Epithelial cell of proximal tubule (primary cell): ENCODE results near the gene IL17C. TPM values are rescaled to one million over a fixed set of nuclear protein-coding genes. Genes with fewer than 3 reads are reported as not detected.
"Not testable (repeated sequence)": the region's sequence is repeated elsewhere in the genome, so short reads cannot be mapped to it uniquely, and the experiment has no call there.

Experiments
- DNase-seq: peaks from one replicate; pipeline ENCODE4 v3.0.0-alpha.2; 2011; ENCODE audit warnings: low read depth
- H3K4me3 ChIP-seq: 2 replicates; pipeline ENCODE4 v1.5.1; 2011; ENCODE audit warnings: low read depth, mild to moderate bottlenecking, low read length
- total RNA-seq: library from RNA; depleted of rRNA; stranded (reverse); fragments of >200 nt; gene quantifications from 2 replicates; pipeline ENCODE4 v1.2.3, GENCODE V29; 2015
- TF ChIP-seq, protein P1 (sequence below): conservative IDR thresholded peaks from 2 replicates; pipeline ENCODE4 v1.5.1; 2012; ENCODE audit warnings: low read depth, mild to moderate bottlenecking, low read length

The IL17C gene
- total RNA-seq, 1 donor from 2014 or later, result 0.17 TPM

DNA sequence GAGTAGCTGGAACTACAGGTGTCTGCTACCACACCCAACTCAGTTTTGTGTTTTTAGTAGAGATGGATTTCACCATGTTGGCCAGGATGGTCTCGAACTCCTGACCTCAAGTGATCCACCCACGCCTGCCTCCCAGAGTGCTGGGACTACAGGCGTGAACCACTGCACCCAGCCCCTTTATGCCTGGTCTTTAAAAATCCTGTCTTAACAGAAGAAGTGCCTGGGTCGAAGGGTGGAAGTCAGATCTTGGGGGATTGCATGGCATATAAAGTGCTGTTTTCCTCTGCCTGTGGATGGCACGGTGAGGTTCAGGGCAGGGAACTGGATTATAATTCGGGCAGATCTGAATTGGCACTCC is 37.9 kb upstream of the IL17C start:
- TF ChIP-seq, protein P1, sequence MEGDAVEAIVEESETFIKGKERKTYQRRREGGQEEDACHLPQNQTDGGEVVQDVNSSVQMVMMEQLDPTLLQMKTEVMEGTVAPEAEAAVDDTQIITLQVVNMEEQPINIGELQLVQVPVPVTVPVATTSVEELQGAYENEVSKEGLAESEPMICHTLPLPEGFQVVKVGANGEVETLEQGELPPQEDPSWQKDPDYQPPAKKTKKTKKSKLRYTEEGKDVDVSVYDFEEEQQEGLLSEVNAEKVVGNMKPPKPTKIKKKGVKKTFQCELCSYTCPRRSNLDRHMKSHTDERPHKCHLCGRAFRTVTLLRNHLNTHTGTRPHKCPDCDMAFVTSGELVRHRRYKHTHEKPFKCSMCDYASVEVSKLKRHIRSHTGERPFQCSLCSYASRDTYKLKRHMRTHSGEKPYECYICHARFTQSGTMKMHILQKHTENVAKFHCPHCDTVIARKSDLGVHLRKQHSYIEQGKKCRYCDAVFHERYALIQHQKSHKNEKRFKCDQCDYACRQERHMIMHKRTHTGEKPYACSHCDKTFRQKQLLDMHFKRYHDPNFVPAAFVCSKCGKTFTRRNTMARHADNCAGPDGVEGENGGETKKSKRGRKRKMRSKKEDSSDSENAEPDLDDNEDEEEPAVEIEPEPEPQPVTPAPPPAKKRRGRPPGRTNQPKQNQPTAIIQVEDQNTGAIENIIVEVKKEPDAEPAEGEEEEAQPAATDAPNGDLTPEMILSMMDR, result no peak
- no peak overlapping the region for H3K4me3 ChIP-seq
- DNase-seq, result no peak

- H3K4me3 ChIP-seq, result no peak overlapping the region
- no peak for DNase-seq
- TF ChIP-seq, protein P1, result no peak
These were observed 36.9 kb upstream of the IL17C start for GRCh38 chr16:88601313-88602036.

- no peak overlapping the region for H3K4me3 ChIP-seq
- TF ChIP-seq, protein P1, result no peak
- no peak for DNase-seq
These were observed 36.3 kb upstream of the IL17C start for GRCh38 chr16:88602091-88602490.

- no peak overlapping the region for H3K4me3 ChIP-seq
- no peak for DNase-seq
- TF ChIP-seq, protein P1, result no peak
These were observed 32.9 kb upstream of the IL17C start for GRCh38 chr16:88605186-88606147.

GRCh38 chr16:88606148-88606757 is 32.1 kb upstream of the IL17C start:
- TF ChIP-seq, protein P1, result no peak
- no peak for DNase-seq
- no peak overlapping the region for H3K4me3 ChIP-seq

- no peak overlapping the region for H3K4me3 ChIP-seq
- TF ChIP-seq, protein P1, result no peak
- no peak for DNase-seq
These were observed 30.3 kb upstream of the IL17C start for GRCh38 chr16:88608076-88608475.

- H3K4me3 ChIP-seq, DNase-seq: not testable (repeated sequence)
These were observed 28.9 kb upstream of the IL17C start for GRCh38 chr16:88609426-88609825.
